ENCODE measurements around the gene ITCH. TPM values are rescaled to one million over a fixed set of nuclear protein-coding genes. Genes with fewer than 3 reads are reported as not detected.

ITCH gene
- total and polyA plus RNA-seq, 9 of the 15 experiments (the other 6 are each of a cell fraction or from before 2014, with no cell fraction given): 7.5 to 53.0 (median 22.9) TPM

- TF ChIP-seq SIN3A (IDR thresholded peaks at IDR 0.05; ENCODE audit: borderline replicate concordance in 2 of 2, control insufficient read depth in 1 of 2, low read depth in 2 of 2, low read length in 2 of 2) (no peak), HES1 (IDR thresholded peaks at IDR 0.05; ENCODE audit: low read depth) (no peak), HNRNPL (IDR thresholded peaks at IDR 0.05; ENCODE audit: low read depth, low read length) (no peak), MAZ (CRISPR knock-in tag; conservative IDR thresholded peaks at IDR 0.05 in 1 of 2, IDR thresholded peaks at IDR 0.05 in 1 of 2) (no peak), ADNP (tag; IDR thresholded peaks at IDR 0.05) (peak; percentile 5; the same call in 1 of the 2 replicates), RBM15 (IDR thresholded peaks at IDR 0.05; ENCODE audit: insufficient read depth, low read length) (no peak), ELK1 (CRISPR knock-in tag; IDR thresholded peaks at IDR 0.05) (no peak), TAF9B (IDR thresholded peaks at IDR 0.05; ENCODE audit: partially characterized antibody) (no peak), ZNF436 (CRISPR knock-in tag; IDR thresholded peaks at IDR 0.05) (no peak), SOX6 (IDR thresholded peaks at IDR 0.05) (peak; percentile 65; the same call in 1 of the 2 replicates), TCF7L2 (IDR thresholded peaks at IDR 0.05; ENCODE audit: low read depth, low read length) (no peak), SRSF1 (IDR thresholded peaks at IDR 0.05; ENCODE audit: low read depth, low read length) (no peak), GTF2F1 (IDR thresholded peaks at IDR 0.05; ENCODE audit: low read depth, low read length) (no peak), ELF2 (CRISPR knock-in tag; IDR thresholded peaks at IDR 0.05) (no peak)
- TF ChIP-seq, protein P1, sequence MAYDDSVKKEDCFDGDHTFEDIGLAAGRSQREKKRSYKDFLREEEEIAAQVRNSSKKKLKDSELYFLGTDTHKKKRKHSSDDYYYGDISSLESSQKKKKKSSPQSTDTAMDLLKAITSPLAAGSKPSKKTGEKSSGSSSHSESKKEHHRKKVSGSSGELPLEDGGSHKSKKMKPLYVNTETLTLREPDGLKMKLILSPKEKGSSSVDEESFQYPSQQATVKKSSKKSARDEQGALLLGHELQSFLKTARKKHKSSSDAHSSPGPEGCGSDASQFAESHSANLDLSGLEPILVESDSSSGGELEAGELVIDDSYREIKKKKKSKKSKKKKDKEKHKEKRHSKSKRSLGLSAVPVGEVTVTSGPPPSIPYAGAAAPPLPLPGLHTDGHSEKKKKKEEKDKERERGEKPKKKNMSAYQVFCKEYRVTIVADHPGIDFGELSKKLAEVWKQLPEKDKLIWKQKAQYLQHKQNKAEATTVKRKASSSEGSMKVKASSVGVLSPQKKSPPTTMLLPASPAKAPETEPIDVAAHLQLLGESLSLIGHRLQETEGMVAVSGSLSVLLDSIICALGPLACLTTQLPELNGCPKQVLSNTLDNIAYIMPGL (CRISPR knock-in tag; IDR thresholded peaks at IDR 0.05): no peak
- TF ChIP-seq, protein P2, sequence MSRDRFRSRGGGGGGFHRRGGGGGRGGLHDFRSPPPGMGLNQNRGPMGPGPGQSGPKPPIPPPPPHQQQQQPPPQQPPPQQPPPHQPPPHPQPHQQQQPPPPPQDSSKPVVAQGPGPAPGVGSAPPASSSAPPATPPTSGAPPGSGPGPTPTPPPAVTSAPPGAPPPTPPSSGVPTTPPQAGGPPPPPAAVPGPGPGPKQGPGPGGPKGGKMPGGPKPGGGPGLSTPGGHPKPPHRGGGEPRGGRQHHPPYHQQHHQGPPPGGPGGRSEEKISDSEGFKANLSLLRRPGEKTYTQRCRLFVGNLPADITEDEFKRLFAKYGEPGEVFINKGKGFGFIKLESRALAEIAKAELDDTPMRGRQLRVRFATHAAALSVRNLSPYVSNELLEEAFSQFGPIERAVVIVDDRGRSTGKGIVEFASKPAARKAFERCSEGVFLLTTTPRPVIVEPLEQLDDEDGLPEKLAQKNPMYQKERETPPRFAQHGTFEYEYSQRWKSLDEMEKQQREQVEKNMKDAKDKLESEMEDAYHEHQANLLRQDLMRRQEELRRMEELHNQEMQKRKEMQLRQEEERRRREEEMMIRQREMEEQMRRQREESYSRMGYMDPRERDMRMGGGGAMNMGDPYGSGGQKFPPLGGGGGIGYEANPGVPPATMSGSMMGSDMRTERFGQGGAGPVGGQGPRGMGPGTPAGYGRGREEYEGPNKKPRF (IDR thresholded peaks at IDR 0.05; ENCODE audit: low read depth, low read length): no peak
Measured at GRCh38 chr20:34389206-34389953, 26.3 kb downstream of the ITCH start (continued).
